Activated naive CD4-positive, alpha-beta T cell treated with anti-CD3 and anti-CD28 coated beads for 36 hours (primary cell): ENCODE data around the gene AKR1A1. TPM values are rescaled to one million over a fixed set of nuclear protein-coding genes. Genes with fewer than 3 reads are reported as not detected.

Experiments
- CTCF ChIA-PET: fragments of 350-600 bp; sonication (Branson Sonifier 250); formaldehyde crosslinking; loops from one replicate; lab custom pipeline; 2021; ENCODE audit warnings: antibody characterized with exemption; lab: Charles Lee
- DNase-seq: peaks from one replicate; pipeline ENCODE4 v3.0.0-alpha.2; 2020
- H3K27ac Mint-ChIP-seq: one replicate; pipeline ENCODE4 v1.8.0; 2021; ENCODE audit warnings: mild to moderate bottlenecking, mixed read lengths
- H3K27me3 Mint-ChIP-seq: one replicate; pipeline ENCODE4 v1.8.0; 2021; ENCODE audit warnings: low read depth, mixed read lengths
- H3K36me3 Mint-ChIP-seq: one replicate; pipeline ENCODE4 v1.8.0; 2021; ENCODE audit warnings: low read depth, mixed read lengths
- H3K4me1 Mint-ChIP-seq: one replicate; pipeline ENCODE4 v1.8.0; 2021; ENCODE audit warnings: low read depth, mixed read lengths
- H3K4me3 Mint-ChIP-seq: one replicate; pipeline ENCODE4 v1.8.0; 2021; ENCODE audit warnings: mild to moderate bottlenecking, moderate library complexity, mixed read lengths
- H3K9me3 Mint-ChIP-seq: one replicate; pipeline ENCODE4 v1.8.0; 2021; ENCODE audit warnings: mixed read lengths
- intact Hi-C: fragments of 100-400 bp; cut with micrococcal nuclease; formaldehyde crosslinking; loops from one replicate; pipeline ENCODE4 v1.15.1; 2023
- total RNA-seq, 2 experiments: library from RNA; stranded (reverse); gene quantifications; one replicate each; pipeline ENCODE4 v1.2.3, GENCODE V29; 2021

The AKR1A1 gene
- total RNA-seq, 2 experiments from 2014 or later: 207 to 217 TPM

- Mint-ChIP-seq H3K27me3 (no peaks in the 10 kb centered on the region), H3K27ac (no peak overlapping the region)
Measured at GRCh38 chr1:45545553-45546310, 4.9 kb upstream of the AKR1A1 start.

GRCh38 chr1:45551684-45552083 is 1.1 kb downstream of the AKR1A1 start:
- intact Hi-C loops: loop anchor here (1.0 kb wide), 2 partner anchors 32 to 248 kb away; no protein-coding TSS in a partner anchor

More at GRCh38 chr1:45545553-45546310, 4.9 kb upstream of the AKR1A1 start:
- H3K36me3 Mint-ChIP-seq: no peaks in the 10 kb centered on the region
- CTCF ChIA-PET: interaction anchor here (0.8 to 3.1 kb wide), 3 partner anchors 9 to 33 kb away, joined by 3 to 20 read pairs (median 3); no protein-coding TSS in a partner anchor
- no peaks in the 10 kb centered on the region for H3K9me3 Mint-ChIP-seq
- no peak overlapping the region for H3K4me3 Mint-ChIP-seq
- peaks cover 37% of the 10 kb centered on the region for H3K4me1 Mint-ChIP-seq
- DNase-seq: no peak
- intact Hi-C loops: loop anchor here (1.0 kb wide), 1 partner anchor 141 kb away; the partner anchor contains the start of gene GPBP1L1

GRCh38 chr1:45552331-45552730 is 1.7 kb downstream of the AKR1A1 start:
- no peaks in the 10 kb centered on the region for H3K27me3 Mint-ChIP-seq
- CTCF ChIA-PET: interaction anchor here (2.3 to 3.7 kb wide), 2 partner anchors 17 to 31 kb away, joined by 9 to 21 read pairs; partner anchors contain the start of gene PRDX1
- H3K4me3 Mint-ChIP-seq: peak overlapping the region; percentile 41
- peak; percentile 41 for DNase-seq
- intact Hi-C loops: no loop called here
- H3K36me3 Mint-ChIP-seq: peaks cover 16% of the 10 kb centered on the region
- peaks cover 17% of the 10 kb centered on the region for H3K4me1 Mint-ChIP-seq
- no peaks in the 10 kb centered on the region for H3K9me3 Mint-ChIP-seq
- H3K27ac Mint-ChIP-seq: no peak overlapping the region

More at GRCh38 chr1:45551684-45552083, 1.1 kb downstream of the AKR1A1 start:
- CTCF ChIA-PET: interaction anchor here (0.8 to 3.7 kb wide), 6 partner anchors 9 to 39 kb away, joined by 4 to 21 read pairs (median 6); partner anchors contain the start of gene PRDX1
- peak overlapping the region; percentile 96 for H3K4me3 Mint-ChIP-seq
- H3K27ac Mint-ChIP-seq: peak overlapping the region; percentile 94
- H3K36me3 Mint-ChIP-seq: peaks cover 15% of the 10 kb centered on the region
- peaks cover 15% of the 10 kb centered on the region for H3K4me1 Mint-ChIP-seq
- DNase-seq: no peak
- no peaks in the 10 kb centered on the region for H3K27me3 Mint-ChIP-seq
- no peaks in the 10 kb centered on the region for H3K9me3 Mint-ChIP-seq

DNA sequence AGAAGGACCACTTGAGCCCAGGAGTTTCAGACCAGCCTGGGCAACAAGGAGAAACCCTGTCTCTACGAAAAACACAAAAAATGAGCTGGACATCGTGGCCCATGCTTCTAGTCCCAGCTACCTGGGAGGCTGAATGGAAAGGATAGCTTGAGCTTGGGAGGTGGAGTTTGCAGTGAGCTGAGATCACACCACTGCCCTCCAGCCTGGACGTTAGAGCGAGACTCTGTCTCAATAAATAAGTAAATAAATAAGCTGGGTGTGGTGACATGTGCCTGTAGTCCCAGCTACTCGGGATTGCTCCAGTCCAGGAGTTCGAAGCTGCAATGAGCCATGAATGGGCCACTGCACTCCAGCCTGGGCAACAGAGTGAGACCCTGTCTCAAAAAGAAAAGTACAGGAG is 3.6 kb downstream of the AKR1A1 start:
- intact Hi-C loops: no loop called here
- Mint-ChIP-seq H3K27me3 (no peaks in the 10 kb centered on the region), H3K27ac (no peak overlapping the region), H3K36me3 (peaks cover 19% of the 10 kb centered on the region), H3K9me3 (no peaks in the 10 kb centered on the region), H3K4me3 (no peak overlapping the region), H3K4me1 (peaks cover 20% of the 10 kb centered on the region)
- DNase-seq: no peak
- CTCF ChIA-PET: interaction anchor here (0.8 to 3.7 kb wide), 2 partner anchors 15 to 52 kb away, joined by 3 to 21 read pairs; no protein-coding TSS in a partner anchor

DNA sequence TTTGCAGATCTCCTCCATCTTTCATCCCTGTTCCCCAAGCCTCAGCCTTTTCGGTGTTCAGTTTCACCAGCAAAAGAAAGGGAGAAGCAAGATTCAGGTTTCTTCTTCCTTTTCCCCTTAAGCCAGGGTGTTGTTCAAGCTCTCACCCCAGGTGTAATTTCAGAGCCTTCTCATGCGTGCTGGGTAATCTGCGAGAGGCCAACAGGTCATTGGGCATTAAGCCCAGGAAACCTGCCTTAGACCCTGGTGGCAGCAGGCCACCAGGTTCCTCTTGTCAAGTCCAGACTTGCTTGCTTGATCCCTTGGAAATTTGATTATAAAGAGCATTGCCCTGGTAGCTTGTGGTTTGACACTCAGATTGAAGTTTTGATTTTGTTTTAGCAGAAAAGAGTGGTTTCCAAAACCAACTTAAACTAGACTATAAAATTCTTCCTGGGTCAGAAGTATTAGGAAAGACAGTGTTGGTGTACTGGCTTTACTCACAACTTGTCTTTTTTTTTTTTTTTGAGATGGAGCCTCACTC is 6.9 kb downstream of the AKR1A1 start:
- Mint-ChIP-seq H3K4me1 (peaks cover 14% of the 10 kb centered on the region), H3K9me3 (no peaks in the 10 kb centered on the region), H3K27ac (peak overlapping the region; percentile 26), H3K27me3 (no peaks in the 10 kb centered on the region), H3K4me3 (no peak overlapping the region), H3K36me3 (peaks cover 20% of the 10 kb centered on the region)
- no peak for DNase-seq
- CTCF ChIA-PET: interaction anchor here (0.9 to 1.3 kb wide), 3 partner anchors 12 to 65 kb away, joined by 3 to 7 read pairs (median 3); no protein-coding TSS in a partner anchor
- intact Hi-C loops: no loop called here

- intact Hi-C loops: no loop called here
- H3K4me3 Mint-ChIP-seq: no peak overlapping the region
- peaks cover 31% of the 10 kb centered on the region for H3K36me3 Mint-ChIP-seq
- DNase-seq: no peak
- no peak overlapping the region for H3K27ac Mint-ChIP-seq
- CTCF ChIA-PET: interaction anchor here (0.6 kb wide), 2 partner anchors 18 to 51 kb away, joined by 3 read pairs; no protein-coding TSS in a partner anchor
- H3K4me1 Mint-ChIP-seq: peaks cover 5% of the 10 kb centered on the region
- no peaks in the 10 kb centered on the region for H3K9me3 Mint-ChIP-seq
- no peaks in the 10 kb centered on the region for H3K27me3 Mint-ChIP-seq
Measured at GRCh38 chr1:45563843-45564242, 13.2 kb downstream of the AKR1A1 start.

DNA sequence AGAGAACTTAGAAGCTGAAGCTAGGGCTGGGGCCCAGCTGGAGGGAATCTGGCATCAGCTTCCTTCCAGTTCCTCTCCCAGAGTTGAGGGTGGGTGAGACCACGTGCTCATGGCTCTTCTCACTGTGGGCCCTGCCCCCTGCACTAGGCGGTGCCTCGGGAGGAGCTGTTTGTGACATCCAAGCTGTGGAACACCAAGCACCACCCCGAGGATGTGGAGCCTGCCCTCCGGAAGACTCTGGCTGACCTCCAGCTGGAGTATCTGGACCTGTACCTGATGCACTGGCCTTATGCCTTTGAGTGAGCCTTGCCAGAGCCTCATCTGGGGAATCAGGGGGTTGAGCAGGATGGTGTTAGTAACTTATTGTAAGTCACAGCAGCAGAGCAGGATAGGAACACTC is 16.1 kb downstream of the AKR1A1 start:
- CTCF ChIA-PET: interaction anchor here (0.9 to 7.0 kb wide), 7 partner anchors 16 to 207 kb away, joined by 3 to 98 read pairs (median 18); partner anchors contain the start of gene TESK2
- Mint-ChIP-seq H3K9me3 (no peaks in the 10 kb centered on the region), H3K27me3 (no peaks in the 10 kb centered on the region), H3K27ac (no peak overlapping the region), H3K4me3 (no peak overlapping the region), H3K4me1 (peaks cover 3% of the 10 kb centered on the region), H3K36me3 (peaks cover 34% of the 10 kb centered on the region)
- DNase-seq: no peak
- intact Hi-C loops: no loop called here

- H3K36me3 Mint-ChIP-seq: peaks cover 29% of the 10 kb centered on the region
- intact Hi-C loops: no loop called here
- CTCF ChIA-PET: interaction anchor here (1.1 to 7.0 kb wide), 10 partner anchors 12 to 208 kb away, joined by 3 to 98 read pairs (median 20); partner anchors contain the start of genes CCDC163, MMACHC and TESK2
- DNase-seq: no peak
- no peaks in the 10 kb centered on the region for H3K9me3 Mint-ChIP-seq
- no peak overlapping the region for H3K4me3 Mint-ChIP-seq
- no peaks in the 10 kb centered on the region for H3K27me3 Mint-ChIP-seq
- H3K4me1 Mint-ChIP-seq: peaks cover 2% of the 10 kb centered on the region
- H3K27ac Mint-ChIP-seq: no peak overlapping the region
Measured at GRCh38 chr1:45567911-45568310, 17.3 kb downstream of the AKR1A1 start.

GRCh38 chr1:45568421-45568820 is 17.8 kb downstream of the AKR1A1 start:
- CTCF ChIA-PET: interaction anchor here (0.9 to 7.0 kb wide), 14 partner anchors 12 to 265 kb away, joined by 3 to 98 read pairs (median 8); partner anchors contain the start of genes CCDC163, MMACHC, PRDX1 and TESK2
- no peaks in the 10 kb centered on the region for H3K9me3 Mint-ChIP-seq
- no peaks in the 10 kb centered on the region for H3K27me3 Mint-ChIP-seq
- H3K27ac Mint-ChIP-seq: no peak overlapping the region
- no peak overlapping the region for H3K4me3 Mint-ChIP-seq
- H3K4me1 Mint-ChIP-seq: peaks cover 2% of the 10 kb centered on the region
- no peak for DNase-seq
- intact Hi-C loops: no loop called here
- H3K36me3 Mint-ChIP-seq: peaks cover 24% of the 10 kb centered on the region

DNA sequence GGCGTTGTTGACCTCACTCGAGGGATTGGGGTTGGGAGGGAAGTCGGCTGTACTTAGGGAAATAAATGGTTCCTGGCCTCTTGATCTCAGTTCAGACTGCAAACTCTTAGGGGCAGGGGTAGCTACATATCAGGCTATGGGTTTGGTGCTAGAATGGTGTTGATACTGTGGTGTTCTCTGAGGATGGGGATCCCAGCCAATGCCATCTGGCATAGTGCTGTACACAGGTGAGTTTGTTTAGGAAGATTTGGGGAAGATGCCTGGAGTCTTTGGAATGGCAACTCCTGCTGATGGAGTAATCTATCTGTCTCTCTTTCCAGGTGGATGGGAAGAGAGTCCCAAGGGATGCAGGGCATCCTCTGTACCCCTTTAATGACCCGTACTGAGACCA is 18.9 kb downstream of the AKR1A1 start:
- H3K4me3 Mint-ChIP-seq: no peak overlapping the region
- intact Hi-C loops: no loop called here
- peak overlapping the region; percentile 34 for H3K27ac Mint-ChIP-seq
- H3K27me3 Mint-ChIP-seq: no peaks in the 10 kb centered on the region
- H3K4me1 Mint-ChIP-seq: peaks cover 2% of the 10 kb centered on the region
- H3K9me3 Mint-ChIP-seq: no peaks in the 10 kb centered on the region
- CTCF ChIA-PET: interaction anchor here (0.7 to 7.0 kb wide), 20 partner anchors 11 to 222 kb away, joined by 3 to 98 read pairs (median 4); partner anchors contain the start of genes AKR1A1, CCDC163, MMACHC and PRDX1
- peaks cover 22% of the 10 kb centered on the region for H3K36me3 Mint-ChIP-seq
- DNase-seq: no peak

- intact Hi-C loops: loop anchor here (1.0 to 2.0 kb wide), 3 partner anchors 49 to 211 kb away; partner anchors contain the start of gene PRDX1
- Mint-ChIP-seq H3K4me1 (peaks cover 2% of the 10 kb centered on the region), H3K27me3 (no peaks in the 10 kb centered on the region), H3K36me3 (peaks cover 22% of the 10 kb centered on the region), H3K9me3 (no peaks in the 10 kb centered on the region), H3K27ac (peak overlapping the region; percentile 34), H3K4me3 (no peak overlapping the region)
- DNase-seq: peak; percentile 87
- CTCF ChIA-PET: interaction anchor here (0.7 to 7.0 kb wide), 19 partner anchors 9 to 226 kb away, joined by 3 to 98 read pairs (median 6); partner anchors contain the start of genes CCDC163, MMACHC, PRDX1 and TESK2
Measured at GRCh38 chr1:45569962-45570581, 19.4 kb downstream of the AKR1A1 start.
